ENCODE measurements around the gene JMJD7.

- TF ChIP-seq CTCF (conservative IDR thresholded peaks at IDR 0.05) (no peak), EZH2 (IDR thresholded peaks at IDR 0.05; ENCODE audit: low read depth) (no peak)
Observed at GRCh38 chr15:41827290-41827879, 507 bp upstream of the JMJD7 start.
